HEK293 (cell line): ENCODE measurements around the gene BMP6.

Experiments
- CTCF ChIA-PET: fragments of 350-600 bp; formaldehyde crosslinking; extraction: SDS; loops from one replicate; lab custom pipeline; 2021; ENCODE audit warnings: antibody characterized with exemption; lab: Yijun Ruan, JAX
- POLR2A ChIA-PET: fragments of 300-600 bp; formaldehyde crosslinking; extraction: SDS; loops from one replicate; lab custom pipeline; 2020; ENCODE audit warnings: antibody characterized with exemption, inconsistent platforms; lab: Yijun Ruan, JAX
- H3K27ac ChIP-seq: fragments of 200-500 bp; sonication (Bioruptor generic); 2 replicates; pipeline ENCODE4 v1.5.1; 2014; ENCODE audit warnings: low read depth, low read length, control low read depth, inconsistent platforms; ENCODE audit errors: extremely low read depth
- H3K36me3 ChIP-seq, 2 experiments: fragments of 200-500 bp in 1 of 2; sonication (Bioruptor generic) in 1 of 2; 1 replicate in 1 of 2; 2 replicates in 1 of 2; pipeline ENCODE4 v1.5.1; 2014 to 2017; ENCODE audit warnings: inconsistent platforms in 2 of 2, low read length in 2 of 2; ENCODE audit not compliant: control insufficient read depth in 2 of 2, insufficient read depth in 1 of 2
- H3K4me1 ChIP-seq: fragments of 200-500 bp; sonication (Bioruptor generic); 2 replicates; pipeline ENCODE4 v1.5.1; 2014; ENCODE audit warnings: mild to moderate bottlenecking, low read length, inconsistent platforms; ENCODE audit not compliant: control insufficient read depth, insufficient read depth
- H3K4me3 ChIP-seq: 2 replicates; pipeline ENCODE4 v1.5.1; 2011; ENCODE audit warnings: low read depth, mild to moderate bottlenecking, control low read depth, low read length, moderate library complexity
- H3K9me3 ChIP-seq: fragments of 200-500 bp; sonication (Bioruptor generic); 2 replicates; pipeline ENCODE4 v1.5.1; 2014; ENCODE audit warnings: low read depth, low read length, inconsistent platforms; ENCODE audit not compliant: control insufficient read depth, insufficient read depth
- CTCF ChIP-seq: fragments of 450-650 bp; formaldehyde crosslinking; IDR thresholded peaks from 2 replicates; pipeline ENCODE4 v1.5.1; 2016; ENCODE audit warnings: missing biosample characterization, missing genetic modification characterization
- GLIS2 ChIP-seq: fragments of 450-650 bp; formaldehyde crosslinking; IDR thresholded peaks from 2 replicates; pipeline ENCODE4 v1.5.1; 2016; ENCODE audit warnings: missing biosample characterization, missing genetic modification characterization
- KLF10 ChIP-seq: fragments of 450-650 bp; IDR thresholded peaks from 2 replicates; pipeline ENCODE4 v1.5.1; 2018; ENCODE audit warnings: missing biosample characterization, mild to moderate bottlenecking, missing genetic modification characterization
- ZBTB20 ChIP-seq: fragments of 450-650 bp; formaldehyde crosslinking; IDR thresholded peaks from 2 replicates; pipeline ENCODE4 v1.5.1; 2016; ENCODE audit warnings: missing biosample characterization, missing genetic modification characterization
- ZBTB21 ChIP-seq: fragments of 450-650 bp; formaldehyde crosslinking; IDR thresholded peaks from 2 replicates; pipeline ENCODE4 v1.5.1; 2017; ENCODE audit warnings: missing biosample characterization, missing genetic modification characterization
- ZBTB26 ChIP-seq: fragments of 450-650 bp; formaldehyde crosslinking; optimal IDR thresholded peaks from 2 replicates; pipeline ENCODE3; 2016; ENCODE audit warnings: missing biosample characterization, mild to moderate bottlenecking, missing genetic modification characterization
- ZBTB48 ChIP-seq: fragments of 450-650 bp; formaldehyde crosslinking; IDR thresholded peaks from 2 replicates; pipeline ENCODE4 v1.5.1; 2016; ENCODE audit warnings: missing biosample characterization, missing genetic modification characterization
- ZBTB7A ChIP-seq: fragments of 450-650 bp; formaldehyde crosslinking; IDR thresholded peaks from 2 replicates; pipeline ENCODE4 v1.5.1; 2016; ENCODE audit warnings: low read depth, missing biosample characterization, missing genetic modification characterization
- ZBTB8A ChIP-seq: fragments of 450-650 bp; formaldehyde crosslinking; IDR thresholded peaks from 2 replicates; pipeline ENCODE4 v1.5.1; 2016; ENCODE audit warnings: missing biosample characterization, missing genetic modification characterization
- ZEB2 ChIP-seq: fragments of 450-650 bp; formaldehyde crosslinking; IDR thresholded peaks from 2 replicates; pipeline ENCODE4 v1.5.1; 2016; ENCODE audit warnings: missing biosample characterization, missing genetic modification characterization
- ZNF140 ChIP-seq: fragments of 450-650 bp; formaldehyde crosslinking; IDR thresholded peaks from 2 replicates; pipeline ENCODE4 v1.5.1; 2016; ENCODE audit warnings: missing biosample characterization, missing genetic modification characterization
- ZNF23 ChIP-seq: fragments of 450-650 bp; formaldehyde crosslinking; IDR thresholded peaks from 2 replicates; pipeline ENCODE4 v1.5.1; 2016; ENCODE audit warnings: missing biosample characterization, missing genetic modification characterization, borderline replicate concordance
- ZNF24 ChIP-seq: fragments of 450-650 bp; formaldehyde crosslinking; IDR thresholded peaks from 2 replicates; pipeline ENCODE4 v1.5.1; 2016; ENCODE audit warnings: missing biosample characterization, missing genetic modification characterization
- ZNF488 ChIP-seq: fragments of 450-650 bp; formaldehyde crosslinking; IDR thresholded peaks from 2 replicates; pipeline ENCODE4 v1.5.1; 2016; ENCODE audit warnings: missing biosample characterization, missing genetic modification characterization
- ZNF555 ChIP-seq: fragments of 450-650 bp; formaldehyde crosslinking; conservative IDR thresholded peaks from 2 replicates; pipeline ENCODE4 v1.5.1; 2017; ENCODE audit warnings: missing biosample characterization, mild to moderate bottlenecking, missing genetic modification characterization, inconsistent platforms
- ZNF561 ChIP-seq: fragments of 450-650 bp; IDR thresholded peaks from 2 replicates; pipeline ENCODE4 v1.5.1; 2018; ENCODE audit warnings: missing biosample characterization, missing genetic modification characterization, borderline replicate concordance
- ZNF692 ChIP-seq: fragments of 450-650 bp; formaldehyde crosslinking; IDR thresholded peaks from 2 replicates; pipeline ENCODE4 v1.5.1; 2016; ENCODE audit warnings: missing biosample characterization, missing genetic modification characterization
- ZNF704 ChIP-seq: fragments of 450-650 bp; formaldehyde crosslinking; IDR thresholded peaks from 2 replicates; pipeline ENCODE4 v1.5.1; 2016; ENCODE audit warnings: missing biosample characterization, missing genetic modification characterization
- ZNF76 ChIP-seq: fragments of 450-650 bp; formaldehyde crosslinking; IDR thresholded peaks from 2 replicates; pipeline ENCODE4; 2016; ENCODE audit warnings: low read depth, missing biosample characterization, missing genetic modification characterization, borderline replicate concordance
- ZNF837 ChIP-seq: fragments of 450-650 bp; formaldehyde crosslinking; IDR thresholded peaks from 2 replicates; pipeline ENCODE4 v1.5.1; 2016; ENCODE audit warnings: missing biosample characterization, missing genetic modification characterization
- ZXDB ChIP-seq: fragments of 450-650 bp; formaldehyde crosslinking; IDR thresholded peaks from 2 replicates; pipeline ENCODE4 v1.5.1; 2016; ENCODE audit warnings: missing biosample characterization, missing genetic modification characterization

BMP6 gene

GRCh38 chr6:7725412-7725811 lies 487 bp upstream of the BMP6 start (continued):
- TF ChIP-seq ZNF555 (tag by site-specific recombination), result no peak
- no peak for TF ChIP-seq ZBTB48
- no peak for TF ChIP-seq KLF10 (tag by site-specific recombination)

GRCh38 chr6:7726416-7727085 lies 652 bp downstream of the BMP6 start:
- TF ChIP-seq ZBTB8A (tag by site-specific recombination) (0 out of 2 replicates have a peak, but pooled peaks have one; percentile 46), ZNF692 (tag by site-specific recombination) (peak; percentile 67), ZBTB20 (peak; percentile 78), ZBTB21 (tag by site-specific recombination) (no peak), ZEB2 (0 out of 2 replicates have a peak, but pooled peaks have one; percentile 13), CTCF (tag by site-specific recombination) (peak; percentile 58), ZNF140 (tag by site-specific recombination) (no peak), ZNF837 (tag by site-specific recombination) (0 out of 2 replicates have a peak, but pooled peaks have one; percentile 31), ZNF24 (tag by site-specific recombination) (0 out of 2 replicates have a peak, but pooled peaks have one; percentile 13), ZBTB26 (tag by site-specific recombination) (peak; percentile 94), ZNF704 (tag by site-specific recombination) (no peak), ZNF76 (tag by site-specific recombination) (peak; percentile 46; the same call in 1 of the 2 replicates), GLIS2 (tag by site-specific recombination) (peak; percentile 62), ZBTB7A (tag by site-specific recombination) (no peak; the same call in 1 of the 2 replicates), ZNF488 (tag by site-specific recombination) (0 out of 2 replicates have a peak, but pooled peaks have one; percentile 14), ZNF561 (0 out of 2 replicates have a peak, but pooled peaks have one; percentile 3), ZNF23 (tag by site-specific recombination) (no peak), ZXDB (tag by site-specific recombination) (peak; percentile 35; the same call in 1 of the 2 replicates)
- POLR2A ChIA-PET, result interaction anchor here (0.9 to 3.7 kb wide), 15 partner anchors 13 to 376 kb away, joined by 3 to 21 read pairs (median 4); partner anchors contain the start of genes BLOC1S5 and EEF1E1

More at GRCh38 chr6:7726416-7727085, 652 bp downstream of the BMP6 start:
- Histone ChIP-seq H3K4me1 (peaks cover 15% of the 10 kb centered on the region), H3K9me3 (no peaks in the 10 kb centered on the region), H3K4me3 (peak overlapping the region; percentile 48), H3K36me3 (no peaks in the 10 kb centered on the region), H3K27ac (peak overlapping the region; percentile 33; the same call in 1 of the 2 replicates)
- CTCF ChIA-PET, result interaction anchor here (0.6 to 6.4 kb wide), 7 partner anchors 93 to 1040 kb away, joined by 3 to 71 read pairs (median 4); partner anchors contain the start of gene EEF1E1
